GM19467 (cell line): ENCODE data around the gene OR2AG2.

ENCODE experiments used
- ATAC-seq: cut with Tn5 transposase; IDR thresholded peaks from one replicate; pipeline ENCODE4 v1.9.1; 2021; ENCODE audit warnings: mild to moderate bottlenecking, moderate library complexity; ENCODE audit not compliant: unreplicated experiment

Gene OR2AG2

GRCh38 chr11:6745018-6745417, 26.8 kb downstream of the OR2AG2 start:
- no peak for ATAC-seq

GRCh38 chr11:6742260-6742659, 29.5 kb downstream of the OR2AG2 start:
- ATAC-seq = no peak

- ATAC-seq = no peak
Measured at GRCh38 chr11:6738590-6738989, 33.2 kb downstream of the OR2AG2 start.

GRCh38 chr11:6737872-6738466, 33.8 kb downstream of the OR2AG2 start:
- peak; percentile 73 for ATAC-seq

GRCh38 chr11:6736495-6737121, 35.2 kb downstream of the OR2AG2 start:
- no peak for ATAC-seq

- no peak for ATAC-seq
Measured at GRCh38 chr11:6735306-6735705, 36.5 kb downstream of the OR2AG2 start.

GRCh38 chr11:6734616-6735015, 37.2 kb downstream of the OR2AG2 start:
- no peak for ATAC-seq

- ATAC-seq = no peak
Measured at GRCh38 chr11:6733326-6734275, 38.2 kb downstream of the OR2AG2 start.

- ATAC-seq = no peak
Measured at GRCh38 chr11:6727971-6728760, 43.6 kb downstream of the OR2AG2 start.

- ATAC-seq = no peak
Measured at GRCh38 chr11:6725386-6725896, 46.3 kb downstream of the OR2AG2 start.

GRCh38 chr11:6724013-6724412, 47.8 kb downstream of the OR2AG2 start:
- no peak for ATAC-seq

GRCh38 chr11:6721343-6721742, 50.4 kb downstream of the OR2AG2 start:
- ATAC-seq = no peak

- no peak for ATAC-seq
Measured at GRCh38 chr11:6719576-6719975, 52.2 kb downstream of the OR2AG2 start.

GRCh38 chr11:6717426-6717825, 54.4 kb downstream of the OR2AG2 start:
- no peak for ATAC-seq
